Fibroblast of upper back skin (primary cell): ENCODE measurements around the gene KRT20.

Experiments
- DNase-seq: peaks from one replicate; pipeline ENCODE4 v3.0.0-alpha.2; 2013

The KRT20 gene

GRCh38 chr17:40850293-40850972 lies 34.6 kb downstream of the KRT20 start:
- no peak for DNase-seq

- no peak for DNase-seq
Observed at GRCh38 chr17:40849723-40850122, 35.3 kb downstream of the KRT20 start.

GRCh38 chr17:40848583-40849235 lies 36.3 kb downstream of the KRT20 start:
- no peak for DNase-seq

GRCh38 chr17:40846515-40847144 lies 38.4 kb downstream of the KRT20 start:
- DNase-seq: no peak

DNA sequence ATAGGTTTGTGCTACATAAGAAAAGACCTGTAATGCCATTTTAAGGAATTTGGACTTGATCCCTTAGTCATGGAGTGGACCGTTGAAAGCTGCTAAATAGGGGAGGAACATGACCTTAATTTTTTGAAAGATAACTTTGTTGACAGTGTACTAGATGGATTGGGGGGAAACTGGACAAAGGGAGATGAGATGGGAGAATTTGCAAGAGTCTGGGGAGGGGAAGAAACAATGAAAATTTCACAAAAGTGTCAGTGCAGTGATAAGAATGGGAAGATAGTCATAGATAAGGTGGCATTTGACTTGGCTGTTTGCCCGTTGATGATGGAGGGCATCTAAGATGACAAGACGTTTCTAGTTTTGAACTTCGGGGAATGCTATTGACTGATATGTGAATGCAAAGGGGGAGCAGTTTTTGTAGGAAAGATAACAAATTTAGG lies 40.4 kb downstream of the KRT20 start:
- DNase-seq: no peak

- no peak for DNase-seq
Observed at GRCh38 chr17:40843242-40843641, 41.8 kb downstream of the KRT20 start.

DNA sequence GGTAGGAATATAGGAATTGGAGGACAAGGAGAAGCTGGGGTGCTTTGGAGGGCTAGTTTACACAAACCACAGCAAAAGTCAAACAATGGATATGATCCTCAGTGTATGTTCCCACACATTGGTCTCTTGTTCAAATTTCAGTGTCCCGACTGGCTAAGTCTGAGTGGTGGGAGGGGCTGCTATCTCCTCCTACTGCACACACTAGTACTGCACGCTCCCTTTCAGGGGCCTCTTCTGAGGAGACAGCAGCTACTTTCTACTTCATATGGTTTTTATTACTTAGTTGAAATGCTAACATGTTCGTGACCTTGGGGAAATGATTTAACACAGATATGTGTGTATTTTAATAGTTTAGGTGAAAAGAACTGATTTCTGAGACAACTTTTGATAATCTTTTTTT lies 43.8 kb downstream of the KRT20 start:
- DNase-seq: peak; percentile 35

GRCh38 chr17:40839194-40839593 lies 45.8 kb downstream of the KRT20 start:
- DNase-seq: no peak

DNA sequence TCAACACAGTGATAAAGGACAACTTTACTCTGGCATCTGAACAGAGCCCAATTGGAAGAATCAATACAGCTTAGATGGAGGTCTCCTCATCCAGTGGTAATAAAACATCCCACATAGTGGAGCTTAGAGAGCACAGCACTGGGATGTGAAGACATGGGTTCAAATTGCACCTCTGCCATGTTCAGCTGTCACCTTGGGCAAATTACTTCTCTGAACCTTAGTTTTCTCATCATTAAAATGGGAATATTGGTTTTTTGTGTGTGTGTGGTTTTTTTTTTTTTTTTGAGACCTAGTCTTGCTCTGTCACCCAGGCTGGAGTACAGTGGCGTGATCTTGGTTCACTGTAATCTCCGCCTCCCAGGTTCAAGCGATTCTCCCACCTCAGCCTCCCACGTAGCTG lies 49.0 kb downstream of the KRT20 start:
- no peak for DNase-seq

GRCh38 chr17:40833882-40834281 lies 51.2 kb downstream of the KRT20 start:
- no peak for DNase-seq

DNA sequence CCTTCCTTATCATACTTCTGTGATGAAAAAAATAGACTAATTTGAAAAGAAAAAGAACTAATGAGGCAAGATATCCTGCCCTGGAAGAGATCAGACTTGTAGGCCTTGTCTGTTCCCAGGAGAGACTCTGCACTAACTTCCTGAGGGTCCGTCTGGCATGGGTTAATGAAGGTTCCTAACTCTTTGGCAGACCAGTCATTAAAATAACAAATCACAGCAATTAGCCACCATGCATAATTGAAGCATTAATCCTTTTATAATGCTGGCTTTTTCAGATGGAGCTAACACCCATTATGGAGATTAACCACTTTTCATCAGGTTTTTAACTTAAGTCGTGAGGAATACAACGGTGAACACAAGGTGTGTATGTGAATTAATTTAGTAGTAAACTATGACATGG lies 52.2 kb downstream of the KRT20 start:
- DNase-seq: no peak

DNA sequence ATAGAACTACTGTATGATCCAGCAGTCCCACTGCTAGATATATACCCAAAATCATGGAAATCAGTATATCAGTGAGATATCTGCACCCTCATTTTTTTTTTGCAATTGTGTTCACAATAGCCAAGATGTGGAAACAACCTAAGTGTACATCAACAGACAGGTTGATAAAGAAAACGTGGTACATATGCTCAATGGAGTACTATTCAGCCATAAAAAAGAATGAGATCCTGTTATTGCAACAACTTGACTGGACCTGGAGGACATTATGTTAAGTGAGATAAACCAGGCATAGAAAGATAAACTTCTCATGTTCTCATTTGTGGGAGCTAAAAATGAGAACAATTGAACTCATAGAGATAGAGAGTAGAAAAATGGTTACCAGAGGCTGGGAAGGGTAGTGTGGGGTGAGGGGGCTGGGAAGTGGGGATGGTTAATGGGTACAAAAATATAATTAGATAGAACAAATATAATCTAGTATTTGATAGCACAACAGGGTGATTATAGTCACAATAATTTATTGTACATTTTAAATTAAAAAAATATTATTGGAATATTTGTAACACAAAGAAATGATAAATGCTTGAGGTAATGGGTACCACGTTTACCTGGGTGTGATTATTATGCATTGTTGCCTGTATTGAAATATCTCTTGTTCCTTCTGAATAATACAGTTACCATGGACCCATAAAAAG lies 54.8 kb downstream of the KRT20 start:
- no peak for DNase-seq

GRCh38 chr17:40828454-40829044 lies 56.5 kb downstream of the KRT20 start:
- no peak for DNase-seq

DNA sequence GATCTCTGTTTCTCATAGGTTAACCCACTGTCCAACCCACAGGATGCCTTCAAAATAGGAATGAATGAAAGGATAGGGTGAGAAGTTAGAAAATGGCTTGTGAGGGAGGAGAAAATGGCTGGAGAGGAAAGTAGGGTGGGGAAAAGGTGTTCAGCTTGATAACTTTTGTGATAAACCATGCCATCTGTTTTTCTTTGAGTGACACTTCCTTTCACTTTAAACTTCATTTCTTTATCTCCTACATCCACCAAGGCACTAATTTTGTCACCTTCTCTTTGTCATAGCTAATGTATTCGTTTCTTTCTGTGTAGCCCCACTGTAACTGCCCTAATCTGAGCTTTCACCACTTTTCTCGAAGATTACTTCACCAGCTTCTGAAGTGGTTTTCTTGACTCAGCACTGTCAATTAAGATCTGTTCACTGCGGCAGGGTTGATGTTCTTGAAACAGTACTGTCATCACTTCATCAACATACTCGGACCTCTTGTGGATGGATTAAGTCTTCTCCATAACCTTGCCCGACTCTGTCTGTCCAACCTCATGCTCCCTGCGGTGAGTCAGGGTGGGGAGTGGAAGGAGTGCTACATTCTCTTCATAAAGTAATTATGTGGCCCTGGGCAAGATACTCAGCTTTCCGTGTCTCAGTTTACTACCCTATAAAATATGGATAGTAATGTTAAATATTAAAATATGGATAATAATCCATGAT lies 57.1 kb downstream of the KRT20 start:
- peak; percentile 53 for DNase-seq
